Neural cell (in vitro differentiated cells): ENCODE measurements around the gene KIAA1614. TPM values are rescaled to one million over a fixed set of nuclear protein-coding genes. Genes with fewer than 3 reads are reported as not detected.
"Not testable (repeated sequence)": the region's sequence is repeated elsewhere in the genome, so short reads cannot be mapped to it uniquely, and the experiment has no call there.

Experiments
- H2AFZ ChIP-seq: fragments of 200-600, 300-800 bp; sonication (generic), shearing (Covaris generic); 2 replicates; pipeline ENCODE4 v1.6.0; 2014; ENCODE audit warnings: low read depth, mild to moderate bottlenecking, antibody characterized with exemption, low read length, moderate library complexity
- H3F3A ChIP-seq: fragments of 200-600 bp; shearing (Covaris generic); 2 replicates; pipeline ENCODE4 v1.6.1; 2016; ENCODE audit warnings: mild to moderate bottlenecking, moderate library complexity, mixed read lengths, antibody characterized with exemption, low read length; ENCODE audit not compliant: insufficient read depth, poor library complexity, severe bottlenecking
- H3K27ac ChIP-seq: fragments of 200-600, 300-800 bp; sonication (generic), shearing (Covaris generic); 2 replicates; pipeline ENCODE4 v1.5.1; 2014; ENCODE audit warnings: mild to moderate bottlenecking, low read length, moderate library complexity
- H3K27me3 ChIP-seq: fragments of 300-800, 200-600 bp; sonication (generic), shearing (Covaris generic); 2 replicates; pipeline ENCODE4 v1.6.0; 2014; ENCODE audit warnings: mild to moderate bottlenecking, low read depth, low read length, moderate library complexity; ENCODE audit not compliant: insufficient read depth
- H3K36me3 ChIP-seq: fragments of 300-800, 200-600 bp; sonication (generic), shearing (Covaris generic); 2 replicates; pipeline ENCODE4 v1.5.1; 2014; ENCODE audit warnings: mild to moderate bottlenecking, antibody characterized with exemption, low read length, moderate library complexity; ENCODE audit not compliant: insufficient read depth
- H3K4me2 ChIP-seq: fragments of 300-800, 200-600 bp; sonication (generic), shearing (Covaris generic); 2 replicates; pipeline ENCODE4 v1.6.0; 2014; ENCODE audit warnings: mild to moderate bottlenecking, low read length
- H3K4me3 ChIP-seq: fragments of 300-800, 200-600 bp; sonication (generic), shearing (Covaris generic); 2 replicates; pipeline ENCODE4 v1.5.1; 2014; ENCODE audit warnings: mild to moderate bottlenecking, low read length, moderate library complexity
- H3K79me2 ChIP-seq: fragments of 200-600 bp; shearing (Covaris generic); replicated peaks from 2 replicates; pipeline ENCODE4 v1.6.0; 2014; ENCODE audit warnings: mild to moderate bottlenecking, low read length, moderate library complexity; ENCODE audit not compliant: insufficient read depth
- H3K9ac ChIP-seq: fragments of 300-800, 200-600 bp; sonication (generic), shearing (Covaris generic); 2 replicates; pipeline ENCODE4 v1.6.1; 2016; ENCODE audit warnings: mild to moderate bottlenecking, low read length, mixed read lengths
- H3K9me2 ChIP-seq: fragments of 200-600 bp; shearing (Covaris generic); 2 replicates; pipeline ENCODE4 v1.6.1; 2016; ENCODE audit warnings: mild to moderate bottlenecking, low read length, mixed read lengths; ENCODE audit not compliant: insufficient read depth
- H3K9me3 ChIP-seq: fragments of 200-600, 300-800 bp; sonication (generic), shearing (Covaris generic); 2 replicates; pipeline ENCODE4 v1.6.1; 2016; ENCODE audit warnings: mild to moderate bottlenecking, mixed run types, low read length, moderate library complexity, mixed read lengths
- H4K20me1 ChIP-seq: fragments of 200-600 bp; shearing (Covaris generic); 2 replicates; pipeline ENCODE4 v1.6.1; 2016; ENCODE audit warnings: mild to moderate bottlenecking, mixed run types; ENCODE audit not compliant: insufficient read depth
- EP300 ChIP-seq: fragments of 450-650 bp; conservative IDR thresholded peaks from 2 replicates; pipeline ENCODE4 v1.6.1; 2014; ENCODE audit warnings: antibody characterized with exemption, mild to moderate bottlenecking, moderate library complexity; ENCODE audit not compliant: poor library complexity, severe bottlenecking
- EZH2 ChIP-seq: fragments of 200-600, 300-800 bp; shearing (Covaris generic), sonication (generic); IDR thresholded peaks from 2 replicates; pipeline ENCODE4 v1.6.1; 2014; ENCODE audit warnings: antibody characterized with exemption, low read length, borderline replicate concordance, mild to moderate bottlenecking; ENCODE audit not compliant: insufficient read depth, poor library complexity, severe bottlenecking
- MXI1 ChIP-seq: fragments of 450-650 bp; conservative IDR thresholded peaks from 2 replicates; pipeline ENCODE4 v1.6.1; 2014; ENCODE audit warnings: antibody characterized with exemption, mild to moderate bottlenecking; ENCODE audit not compliant: poor library complexity, severe bottlenecking
- POLR2AphosphoS5 ChIP-seq: IDR thresholded peaks from 2 replicates; pipeline ENCODE4 v1.6.1; 2012
- RAD21 ChIP-seq: fragments of 450-650 bp; conservative IDR thresholded peaks from 2 replicates; pipeline ENCODE4 v1.6.1; 2014; ENCODE audit warnings: antibody characterized with exemption, mild to moderate bottlenecking, moderate library complexity
- SMC3 ChIP-seq: fragments of 450-650 bp; conservative IDR thresholded peaks from 2 replicates; pipeline ENCODE4 v1.6.1; 2014; ENCODE audit warnings: antibody characterized with exemption, mild to moderate bottlenecking, moderate library complexity; ENCODE audit not compliant: poor library complexity
- TAF1 ChIP-seq: IDR thresholded peaks from 2 replicates; pipeline ENCODE4 v1.6.1; 2012; ENCODE audit warnings: low read depth
- polyA plus RNA-seq: library from polyadenylated mRNA; depleted of rRNA; stranded (reverse); fragments of >200 nt; gene quantifications from 2 replicates; pipeline ENCODE4 v1.2.3, GENCODE V29; 2014
- TF ChIP-seq, protein P1 (sequence below): IDR thresholded peaks from 2 replicates; pipeline ENCODE4 v1.6.1; 2012; ENCODE audit warnings: borderline replicate concordance
- TF ChIP-seq, protein P2 (sequence below): fragments of 450-650 bp; IDR thresholded peaks from 2 replicates; pipeline ENCODE4 v1.5.1; 2014; ENCODE audit warnings: antibody characterized with exemption, mild to moderate bottlenecking, moderate library complexity; ENCODE audit not compliant: poor library complexity, severe bottlenecking

Gene KIAA1614
- polyA plus RNA-seq, 1 donor from 2014 or later, result 0.50 TPM

DNA sequence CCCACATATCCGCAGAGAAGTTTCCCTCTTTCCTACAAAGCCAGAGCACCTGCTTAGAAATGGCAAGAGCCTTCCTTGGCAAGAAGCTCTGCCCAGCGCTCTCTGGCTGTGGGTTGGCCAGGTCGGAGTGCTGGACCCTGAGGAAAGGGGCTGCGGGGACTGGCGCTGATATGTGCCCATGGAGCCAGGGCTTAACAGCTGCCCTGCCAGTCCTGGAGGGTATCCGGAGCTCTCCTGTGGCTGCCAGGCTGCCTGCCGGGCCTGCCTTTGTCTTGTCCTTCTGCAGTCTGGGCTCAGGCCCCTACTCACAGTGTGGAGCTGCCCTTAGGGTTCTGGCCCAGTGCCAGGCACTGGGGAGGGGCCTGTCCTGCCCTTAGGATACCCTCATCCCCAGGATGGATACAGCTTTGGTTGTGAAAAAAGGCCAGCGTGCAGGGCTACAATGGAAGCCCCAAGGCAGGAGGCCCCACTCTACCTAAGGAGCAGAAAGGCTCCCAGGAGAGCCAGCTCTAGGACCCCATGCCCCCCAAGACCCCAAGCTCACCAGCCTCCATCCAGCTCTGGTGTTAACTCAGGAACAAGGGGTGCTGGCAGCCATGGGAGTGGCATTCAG, 43.4 kb downstream of the KIAA1614 start:
- Histone ChIP-seq H3K9ac (no peak overlapping the region), H3K79me2 (no peaks in the 10 kb centered on the region), H3K9me2 (no peaks in the 10 kb centered on the region), H3F3A (no peaks in the 10 kb centered on the region), H3K9me3 (no peaks in the 10 kb centered on the region), H4K20me1 (no peaks in the 10 kb centered on the region), H3K4me2 (no peak overlapping the region), H2AFZ (no peak overlapping the region), H3K27me3 (no peaks in the 10 kb centered on the region), H3K27ac (no peak overlapping the region), H3K36me3 (peaks cover 4% of the 10 kb centered on the region), H3K4me3 (no peak overlapping the region)
- TF ChIP-seq, protein P1, sequence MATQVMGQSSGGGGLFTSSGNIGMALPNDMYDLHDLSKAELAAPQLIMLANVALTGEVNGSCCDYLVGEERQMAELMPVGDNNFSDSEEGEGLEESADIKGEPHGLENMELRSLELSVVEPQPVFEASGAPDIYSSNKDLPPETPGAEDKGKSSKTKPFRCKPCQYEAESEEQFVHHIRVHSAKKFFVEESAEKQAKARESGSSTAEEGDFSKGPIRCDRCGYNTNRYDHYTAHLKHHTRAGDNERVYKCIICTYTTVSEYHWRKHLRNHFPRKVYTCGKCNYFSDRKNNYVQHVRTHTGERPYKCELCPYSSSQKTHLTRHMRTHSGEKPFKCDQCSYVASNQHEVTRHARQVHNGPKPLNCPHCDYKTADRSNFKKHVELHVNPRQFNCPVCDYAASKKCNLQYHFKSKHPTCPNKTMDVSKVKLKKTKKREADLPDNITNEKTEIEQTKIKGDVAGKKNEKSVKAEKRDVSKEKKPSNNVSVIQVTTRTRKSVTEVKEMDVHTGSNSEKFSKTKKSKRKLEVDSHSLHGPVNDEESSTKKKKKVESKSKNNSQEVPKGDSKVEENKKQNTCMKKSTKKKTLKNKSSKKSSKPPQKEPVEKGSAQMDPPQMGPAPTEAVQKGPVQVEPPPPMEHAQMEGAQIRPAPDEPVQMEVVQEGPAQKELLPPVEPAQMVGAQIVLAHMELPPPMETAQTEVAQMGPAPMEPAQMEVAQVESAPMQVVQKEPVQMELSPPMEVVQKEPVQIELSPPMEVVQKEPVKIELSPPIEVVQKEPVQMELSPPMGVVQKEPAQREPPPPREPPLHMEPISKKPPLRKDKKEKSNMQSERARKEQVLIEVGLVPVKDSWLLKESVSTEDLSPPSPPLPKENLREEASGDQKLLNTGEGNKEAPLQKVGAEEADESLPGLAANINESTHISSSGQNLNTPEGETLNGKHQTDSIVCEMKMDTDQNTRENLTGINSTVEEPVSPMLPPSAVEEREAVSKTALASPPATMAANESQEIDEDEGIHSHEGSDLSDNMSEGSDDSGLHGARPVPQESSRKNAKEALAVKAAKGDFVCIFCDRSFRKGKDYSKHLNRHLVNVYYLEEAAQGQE, result no peak
- TF ChIP-seq TAF1, result no peak
- TF ChIP-seq POLR2AphosphoS5, result no peak
- no peak for TF ChIP-seq SMC3
- no peak for TF ChIP-seq EP300
- no peak for TF ChIP-seq RAD21
- no peak for TF ChIP-seq EZH2
- TF ChIP-seq, protein P2, sequence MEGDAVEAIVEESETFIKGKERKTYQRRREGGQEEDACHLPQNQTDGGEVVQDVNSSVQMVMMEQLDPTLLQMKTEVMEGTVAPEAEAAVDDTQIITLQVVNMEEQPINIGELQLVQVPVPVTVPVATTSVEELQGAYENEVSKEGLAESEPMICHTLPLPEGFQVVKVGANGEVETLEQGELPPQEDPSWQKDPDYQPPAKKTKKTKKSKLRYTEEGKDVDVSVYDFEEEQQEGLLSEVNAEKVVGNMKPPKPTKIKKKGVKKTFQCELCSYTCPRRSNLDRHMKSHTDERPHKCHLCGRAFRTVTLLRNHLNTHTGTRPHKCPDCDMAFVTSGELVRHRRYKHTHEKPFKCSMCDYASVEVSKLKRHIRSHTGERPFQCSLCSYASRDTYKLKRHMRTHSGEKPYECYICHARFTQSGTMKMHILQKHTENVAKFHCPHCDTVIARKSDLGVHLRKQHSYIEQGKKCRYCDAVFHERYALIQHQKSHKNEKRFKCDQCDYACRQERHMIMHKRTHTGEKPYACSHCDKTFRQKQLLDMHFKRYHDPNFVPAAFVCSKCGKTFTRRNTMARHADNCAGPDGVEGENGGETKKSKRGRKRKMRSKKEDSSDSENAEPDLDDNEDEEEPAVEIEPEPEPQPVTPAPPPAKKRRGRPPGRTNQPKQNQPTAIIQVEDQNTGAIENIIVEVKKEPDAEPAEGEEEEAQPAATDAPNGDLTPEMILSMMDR, result no peak
- TF ChIP-seq MXI1, result no peak

DNA sequence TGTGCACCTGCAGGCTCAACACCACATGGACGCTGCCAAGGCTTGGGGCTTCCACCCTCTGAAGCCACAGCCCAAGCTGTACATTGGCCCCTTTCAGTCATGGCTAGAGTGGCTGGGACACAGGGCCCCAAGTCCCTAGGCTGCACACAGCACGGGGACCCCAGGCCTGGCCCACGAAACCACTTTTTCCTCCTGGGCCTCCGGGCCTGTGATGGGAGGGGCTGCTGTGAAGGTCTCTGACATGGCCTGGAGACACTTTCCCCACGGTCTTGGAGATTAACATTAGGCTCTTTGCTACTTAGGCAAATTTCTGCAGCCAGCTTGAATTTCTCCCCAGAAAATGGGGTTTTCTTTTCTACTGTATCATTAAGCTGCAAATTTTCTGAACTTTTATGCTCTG, 46.9 kb downstream of the KIAA1614 start:
- not testable (repeated sequence) for H4K20me1 ChIP-seq, H2AFZ ChIP-seq, H3K4me3 ChIP-seq, H3K36me3 ChIP-seq, H3K4me2 ChIP-seq, H3K79me2 ChIP-seq, H3F3A ChIP-seq, H3K27ac ChIP-seq, H3K27me3 ChIP-seq, H3K9ac ChIP-seq, H3K9me2 ChIP-seq, H3K9me3 ChIP-seq

DNA sequence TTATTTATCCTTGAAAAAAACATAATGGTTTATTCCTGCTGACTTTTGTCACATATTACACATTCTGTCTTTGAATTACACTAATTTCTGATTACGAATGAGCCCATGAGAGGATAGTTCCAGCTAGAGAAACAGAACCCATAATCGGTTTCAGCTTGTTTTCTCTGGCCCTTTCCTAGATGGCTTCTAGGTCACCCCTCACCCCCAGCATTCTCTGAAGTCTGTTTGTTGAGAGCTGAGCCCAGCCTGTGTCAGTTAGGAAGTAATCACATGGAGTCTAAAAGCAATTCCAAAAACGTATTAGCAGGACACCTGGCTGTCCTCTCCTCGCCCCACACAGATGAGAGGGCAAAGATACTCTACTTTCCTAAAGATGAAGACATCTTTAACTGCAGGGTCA, 48.9 kb downstream of the KIAA1614 start:
- Histone ChIP-seq H3K79me2 (no peaks in the 10 kb centered on the region), H2AFZ (no peak overlapping the region), H3K36me3 (peaks cover 5% of the 10 kb centered on the region), H4K20me1 (no peaks in the 10 kb centered on the region), H3K9me3 (no peaks in the 10 kb centered on the region), H3K4me2 (no peak overlapping the region), H3K27me3 (no peaks in the 10 kb centered on the region), H3F3A (no peaks in the 10 kb centered on the region), H3K9me2 (no peaks in the 10 kb centered on the region), H3K4me3 (no peak overlapping the region), H3K27ac (no peak overlapping the region), H3K9ac (no peak overlapping the region)
- TF ChIP-seq, protein P1, result no peak
- TF ChIP-seq RAD21 (no peak), TAF1 (no peak), MXI1 (no peak), SMC3 (no peak), EZH2 (no peak), EP300 (no peak), POLR2AphosphoS5 (no peak)
- TF ChIP-seq, protein P2, result no peak
